Left lung (tissue), 10 donors: ENCODE data around the gene P3H3. TPM values are rescaled to one million over a fixed set of nuclear protein-coding genes. Genes with fewer than 3 reads are reported as not detected.
A peak's percentile ranks its signal among the peaks of the same experiment; 100 is the strongest.

Source experiments
- ATAC-seq: fragments of 200-7000 bp; cut with Tn5 transposase; one replicate; pipeline ENCODE4 v1.9.1; 2020; ENCODE audit warnings: moderate library complexity
- DNase-seq, 4 donors: peaks; one replicate each; pipeline ENCODE4 v3.0.0-alpha.2; 2013 to 2020
- H3K27ac ChIP-seq, 2 donors: fragments of 200-600 bp; sonication (generic) in 1 of 2; one replicate each; pipeline versions ENCODE4 v1.5.0 to v1.8.0; 2020 to 2021
- H3K27me3 ChIP-seq, 2 donors: fragments of 200-600 bp; sonication (generic) in 1 of 2; one replicate each; pipeline versions ENCODE4 v1.5.0 to v1.8.0; 2020 to 2021
- H3K36me3 ChIP-seq, 2 donors: fragments of 200-600 bp; sonication (generic) in 1 of 2; one replicate each; pipeline versions ENCODE4 v1.5.0 to v1.8.0; 2020 to 2021
- H3K4me1 ChIP-seq, 2 donors: fragments of 200-600 bp; one replicate each; pipeline ENCODE4 v1.8.0; 2021
- H3K4me3 ChIP-seq, 2 donors: fragments of 200-600 bp; sonication (generic) in 1 of 2; one replicate each; pipeline versions ENCODE4 v1.5.0 to v1.8.0; 2020 to 2021; ENCODE audit warnings: mild to moderate bottlenecking in 1 of 2
- H3K9me3 ChIP-seq, 2 donors: fragments of 200-600 bp; sonication (generic) in 1 of 2; one replicate each; pipeline versions ENCODE4 v1.5.0 to v1.8.0; 2020 to 2021
- CTCF ChIP-seq, 2 donors: fragments of 200-600 bp; sonication (generic) in 1 of 2; IDR thresholded peaks; one replicate each; pipeline versions ENCODE4 v1.5.0 to v1.8.0; 2021; ENCODE audit warnings: antibody characterized with exemption in 2 of 2
- intact Hi-C, 2 donors: fragments of 100-400 bp; cut with DNase I; formaldehyde crosslinking; loops; one replicate each; pipeline versions ENCODE4 v1.11.2 to v1.14.2; 2022
- polyA plus RNA-seq, 6 donors: library from polyadenylated mRNA; unstranded; fragments of 120-200 nt; gene quantifications; one replicate each; pipeline ENCODE4 v1.2.1, GENCODE V29; 2013; ENCODE audit not compliant: insufficient read length in 6 of 6
- total RNA-seq, 2 donors: library from RNA; stranded (reverse); fragmentation: NEBNext Ultra II Directional; extraction: Animal tissue kit (Norgen Biotek cat#: 25700); gene quantifications; one replicate each; pipeline ENCODE4 v1.2.1, GENCODE V29; 2021
- donor health status: DM: no; HTN: yes; CAD: no.
- donor health status: DM: no; HTN: no; CAD: no.

Gene P3H3
- total and polyA plus RNA-seq, 8 donors: 18.0 to 41.7 (median 22.3) TPM

- no peak for ATAC-seq
- H3K27ac ChIP-seq: no peak overlapping the region
- no peak for DNase-seq
- H3K27me3 ChIP-seq: peaks cover 0 to 9% of the 10 kb centered on the region in 2 donors
- H3K9me3 ChIP-seq: no peaks in the 10 kb centered on the region
- intact Hi-C loops: no loop called here
- H3K4me1 ChIP-seq: peaks cover 4 to 29% of the 10 kb centered on the region in 2 donors
- no peak for TF ChIP-seq CTCF (IDR thresholded peaks at IDR 0.05)
- H3K36me3 ChIP-seq: no peaks in the 10 kb centered on the region
- no peak overlapping the region for H3K4me3 ChIP-seq
These were observed 47.6 kb upstream of the P3H3 start for GRCh38 chr12:6780573-6780972.

GRCh38 chr12:6782119-6782518 is 46.1 kb upstream of the P3H3 start:
- no peak for ATAC-seq
- intact Hi-C loops: no loop called here
- Histone ChIP-seq H3K9me3 (no peaks in the 10 kb centered on the region), H3K27ac (no peak overlapping the region), H3K27me3 (peaks cover 0 to 7% of the 10 kb centered on the region in 2 donors), H3K4me3 (no peak overlapping the region), H3K4me1 (peaks cover 4 to 45% of the 10 kb centered on the region in 2 donors), H3K36me3 (no peaks in the 10 kb centered on the region)
- no peak for DNase-seq
- no peak for TF ChIP-seq CTCF (IDR thresholded peaks at IDR 0.05)

- DNase-seq (no peak), ATAC-seq (no peak)
- no peak overlapping the region for H3K27ac ChIP-seq
- no peaks in the 10 kb centered on the region for H3K9me3 ChIP-seq
- peaks cover 0 to 3% of the 10 kb centered on the region in 2 donors for H3K27me3 ChIP-seq
- no peaks in the 10 kb centered on the region for H3K36me3 ChIP-seq
- H3K4me3 ChIP-seq: no peak overlapping the region
- no peak for TF ChIP-seq CTCF (IDR thresholded peaks at IDR 0.05)
- peaks cover 4 to 50% of the 10 kb centered on the region in 2 donors for H3K4me1 ChIP-seq
- intact Hi-C loops: no loop called here
These were observed 45.2 kb upstream of the P3H3 start for GRCh38 chr12:6782850-6783566.

GRCh38 chr12:6783828-6784227 is 44.4 kb upstream of the P3H3 start:
- no peak for DNase-seq
- no peak for TF ChIP-seq CTCF (IDR thresholded peaks at IDR 0.05)
- H3K27ac ChIP-seq: no peak overlapping the region

GRCh38 chr12:6784296-6784695 is 43.9 kb upstream of the P3H3 start:
- Histone ChIP-seq H3K9me3 (no peaks in the 10 kb centered on the region), H3K27me3 (no peaks in the 10 kb centered on the region), H3K27ac (peak overlapping the region in 1 of 2 donors; percentile 53), H3K4me3 (no peak overlapping the region), H3K4me1 (peaks cover 7 to 46% of the 10 kb centered on the region in 2 donors), H3K36me3 (no peaks in the 10 kb centered on the region)
- ATAC-seq (no peak), DNase-seq (no peak)
- TF ChIP-seq CTCF (IDR thresholded peaks at IDR 0.05): no peak
- intact Hi-C loops: no loop called here

More at GRCh38 chr12:6783828-6784227, 44.4 kb upstream of the P3H3 start:
- Histone ChIP-seq H3K9me3 (no peaks in the 10 kb centered on the region), H3K27me3 (no peaks in the 10 kb centered on the region), H3K36me3 (no peaks in the 10 kb centered on the region), H3K4me3 (no peak overlapping the region), H3K4me1 (peaks cover 3 to 46% of the 10 kb centered on the region in 2 donors)
- ATAC-seq: no peak
- intact Hi-C loops: no loop called here
